HCT116 (cell line): ENCODE data around the gene ALDH5A1. TPM values are rescaled to one million over a fixed set of nuclear protein-coding genes. Genes with fewer than 3 reads are reported as not detected.

Source experiments
- ATAC-seq: fragments of 200-7000 bp; cut with Tn5 transposase; 2 replicates; pipeline ENCODE4 v1.9.1; 2020; ENCODE audit warnings: mild to moderate bottlenecking, moderate library complexity
- BruUV-seq: library from RNA; stranded (reverse); fragments of 400-500 nt; replicated peaks from 2 replicates; lab custom pipeline; 2021; lab: Mats Ljungman, UMichigan
- CTCF ChIA-PET: fragments of 300-600 bp; sonication (Branson Sonifier 250); formaldehyde crosslinking; loops from one replicate; lab custom pipeline; 2021; ENCODE audit warnings: antibody characterized with exemption; lab: Charles Lee
- POLR2A ChIA-PET: fragments of 300-600, 350-600 bp; sonication (Branson Sonifier 250); formaldehyde crosslinking; loops from one replicate; lab custom pipeline; 2021; ENCODE audit warnings: antibody characterized with exemption; lab: Charles Lee
- RAD21 ChIA-PET, 2 experiments: fragments of 300-600 bp; sonication (Branson Sonifier 250); formaldehyde crosslinking; loops; one replicate each; lab custom pipeline; 2023; ENCODE audit warnings: low total read pairs in 2 of 2; ENCODE audit not compliant: uncharacterized antibody in 2 of 2, unreplicated experiment in 2 of 2, low non-redundant PET in 1 of 2; lab: Charles Lee
- DNase-seq: peaks from one replicate; pipeline ENCODE4 v3.0.0-alpha.2; 2010; ENCODE audit warnings: low read depth, low spot score
- H2AFZ ChIP-seq: fragments of 200-600 bp; shearing (Covaris generic), sonication (generic); 2 replicates; pipeline ENCODE4 v1.6.1; 2017; ENCODE audit warnings: low read depth, mixed run types, mixed read lengths, antibody characterized with exemption, low read length; ENCODE audit not compliant: poor library complexity, severe bottlenecking
- H3K27ac ChIP-seq: 2 replicates; pipeline ENCODE4 v1.5.1; 2012; ENCODE audit warnings: low read depth, low read length
- H3K27me3 ChIP-seq: fragments of 200-600 bp; sonication (generic); 2 replicates; pipeline ENCODE4 v1.6.1; 2016; ENCODE audit warnings: mixed run types, low read length, mixed read lengths; ENCODE audit not compliant: insufficient read depth
- H3K36me3 ChIP-seq, 2 experiments: fragments of 200-500 bp in 1 of 2; fragments of 200-600 bp in 1 of 2; sonication (Bioruptor generic) in 1 of 2; sonication (generic) in 1 of 2; 2 replicates each; pipeline versions ENCODE4 v1.5.1 to v1.6.1; 2014 to 2016; ENCODE audit warnings: low read length in 2 of 2, inconsistent platforms in 1 of 2, mixed read lengths in 1 of 2, mixed run types in 1 of 2; ENCODE audit not compliant: insufficient read depth in 2 of 2, control insufficient read depth in 1 of 2
- H3K4me1 ChIP-seq, 2 experiments: fragments of 200-600 bp in 1 of 2; sonication (generic) in 1 of 2; 2 replicates each; pipeline versions ENCODE4 v1.5.1 to v1.6.1; 2012 to 2017; ENCODE audit warnings: low read length in 2 of 2, inconsistent platforms in 1 of 2, mild to moderate bottlenecking in 1 of 2, mixed read lengths in 1 of 2, mixed run types in 1 of 2, moderate library complexity in 1 of 2; ENCODE audit not compliant: insufficient read depth in 2 of 2, control insufficient read depth in 1 of 2
- H3K4me2 ChIP-seq: fragments of 200-600 bp; sonication (generic); 2 replicates; pipeline ENCODE4 v1.6.1; 2017; ENCODE audit warnings: mixed run types, low read length, mixed read lengths
- H3K4me3 ChIP-seq, 2 experiments: fragments of 200-600 bp in 1 of 2; sonication (generic) in 1 of 2; replicated peaks in 1 of 2; 2 replicates each; pipeline ENCODE4 v1.5.1; 2011 to 2016; ENCODE audit warnings: low read length in 2 of 2, control low read depth in 1 of 2, low read depth in 1 of 2, mild to moderate bottlenecking in 1 of 2, mixed read lengths in 1 of 2, mixed run types in 1 of 2
- H3K79me2 ChIP-seq: fragments of 200-600 bp; sonication (generic); 2 replicates; pipeline ENCODE4 v1.6.1; 2017; ENCODE audit warnings: mild to moderate bottlenecking, mixed run types, low read length, moderate library complexity, mixed read lengths; ENCODE audit not compliant: insufficient read depth
- H3K9ac ChIP-seq: fragments of 200-600 bp; sonication (generic); 2 replicates; pipeline ENCODE4 v1.6.1; 2016; ENCODE audit warnings: low read length, mixed read lengths
- H3K9me2 ChIP-seq: fragments of 200-600 bp; sonication (generic), shearing (Covaris generic); 2 replicates; pipeline ENCODE4 v1.6.1; 2017; ENCODE audit warnings: mixed run types, mild to moderate bottlenecking, moderate library complexity; ENCODE audit not compliant: insufficient read depth
- H3K9me3 ChIP-seq, 2 experiments: fragments of 200-500 bp in 1 of 2; fragments of 200-600 bp in 1 of 2; sonication (Bioruptor generic) in 1 of 2; sonication (generic) in 1 of 2; 2 replicates each; pipeline ENCODE4 v1.6.1; 2014 to 2017; ENCODE audit warnings: low read length in 2 of 2, mixed read lengths in 2 of 2, inconsistent platforms in 1 of 2, low read depth in 1 of 2, mild to moderate bottlenecking in 1 of 2, mixed run types in 1 of 2, moderate library complexity in 1 of 2; ENCODE audit not compliant: control insufficient read depth in 1 of 2, insufficient read depth in 1 of 2
- H4K20me1 ChIP-seq: fragments of 200-600 bp; sonication (generic), shearing (Covaris generic); 2 replicates; pipeline ENCODE4 v1.6.1; 2017; ENCODE audit warnings: mixed run types, mild to moderate bottlenecking, moderate library complexity; ENCODE audit not compliant: insufficient read depth
- EGR1 ChIP-seq: IDR thresholded peaks from 2 replicates; pipeline ENCODE4 v1.6.1; 2012; ENCODE audit warnings: low read depth
- ELF1 ChIP-seq: IDR thresholded peaks from 2 replicates; pipeline ENCODE4 v1.6.1; 2012; ENCODE audit warnings: low read depth, borderline replicate concordance
- EZH2 ChIP-seq: fragments of 200-600 bp; sonication (generic); IDR thresholded peaks from 2 replicates; pipeline ENCODE4 v1.6.1; 2017; ENCODE audit warnings: antibody characterized with exemption, mixed run types
- EZH2phosphoT487 ChIP-seq: fragments of 200-600 bp; IDR thresholded peaks from 2 replicates; pipeline ENCODE4 v1.6.1; 2018; ENCODE audit warnings: antibody characterized with exemption, borderline replicate concordance
- FOSL1 ChIP-seq: IDR thresholded peaks from 2 replicates; pipeline ENCODE4 v1.6.1; 2012; ENCODE audit warnings: low read depth
- JUND ChIP-seq: IDR thresholded peaks from 2 replicates; pipeline ENCODE4 v1.6.1; 2012
- POLR2A ChIP-seq: IDR thresholded peaks from 2 replicates; pipeline ENCODE4 v1.7.0; 2011; ENCODE audit warnings: borderline replicate concordance; ENCODE audit not compliant: insufficient read depth, insufficient read length; ENCODE audit errors: extremely low read depth
- RAD21 ChIP-seq: IDR thresholded peaks from 2 replicates; pipeline ENCODE4 v1.6.1; 2012; ENCODE audit warnings: low read depth, mild to moderate bottlenecking
- TCF7L2 ChIP-seq: IDR thresholded peaks from 2 replicates; pipeline ENCODE4 v1.7.0; 2011; ENCODE audit warnings: borderline replicate concordance, inconsistent platforms; ENCODE audit not compliant: insufficient read depth, insufficient read length; ENCODE audit errors: extremely low read depth
- YY1 ChIP-seq: IDR thresholded peaks from 2 replicates; pipeline ENCODE4 v1.6.1; 2011; ENCODE audit warnings: low read length, low read depth, moderate library complexity, mild to moderate bottlenecking; ENCODE audit not compliant: insufficient replicate concordance; ENCODE audit errors: extremely low read depth
- ZNF274 ChIP-seq: fragments of 200-500 bp; sonication (Bioruptor generic); IDR thresholded peaks from 2 replicates; pipeline ENCODE4 v1.6.1; 2014; ENCODE audit warnings: mild to moderate bottlenecking, low read depth, low read length, inconsistent platforms
- intact Hi-C: fragments of 100-400 bp; cut with micrococcal nuclease; formaldehyde crosslinking; loops from 2 replicates; pipeline ENCODE4 v1.10.0; 2022
- total RNA-seq: library from RNA; stranded (reverse); gene quantifications from one replicate; pipeline ENCODE4 v1.2.1, GENCODE V29; 2021; ENCODE audit not compliant: unreplicated experiment
- TF ChIP-seq, protein P1 (sequence below), 3 experiments: fragments of 200-600 bp in 1 of 3; sonication (generic) in 1 of 3; IDR thresholded peaks in 2 of 3; conservative IDR thresholded peaks in 1 of 3; 2 replicates each; pipeline ENCODE4 v1.5.1; 2012 to 2017; ENCODE audit warnings: low read depth in 2 of 3, low read length in 2 of 3, antibody characterized with exemption in 1 of 3, borderline replicate concordance in 1 of 3, control low read depth in 1 of 3, mild to moderate bottlenecking in 1 of 3, mixed read lengths in 1 of 3, mixed run types in 1 of 3, moderate library complexity in 1 of 3; ENCODE audit not compliant: insufficient read depth in 1 of 3
- TF ChIP-seq, protein P2 (sequence below): IDR thresholded peaks from 2 replicates; pipeline ENCODE4 v1.6.1; 2012; ENCODE audit warnings: low read depth

The ALDH5A1 gene
- total RNA-seq, 1 experiment from 2014 or later, result 10.0 TPM

DNA sequence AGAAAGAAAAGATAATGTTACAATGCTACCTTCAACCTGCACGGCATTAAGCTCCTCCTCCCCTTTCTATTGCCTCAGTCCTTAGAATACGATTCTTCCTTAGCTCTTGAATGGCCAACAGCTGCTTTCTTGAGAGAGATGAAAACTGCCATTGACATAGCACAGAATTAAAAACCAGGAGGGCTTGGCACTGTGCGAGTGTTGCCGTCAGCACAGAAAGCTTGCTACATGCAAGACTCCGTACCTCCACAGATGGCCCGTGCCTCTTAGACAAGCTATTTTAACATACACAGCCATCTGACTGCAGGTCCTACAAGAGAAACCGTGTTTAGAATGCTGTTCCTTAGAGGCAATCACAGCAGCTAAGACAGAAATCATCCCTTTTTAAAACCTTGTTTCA, 51.7 kb downstream of the ALDH5A1 start (continued):
- TF ChIP-seq EGR1 (no peak), EZH2 (no peak), JUND (no peak)
- TF ChIP-seq, all 23 proteins: peak for 0

DNA sequence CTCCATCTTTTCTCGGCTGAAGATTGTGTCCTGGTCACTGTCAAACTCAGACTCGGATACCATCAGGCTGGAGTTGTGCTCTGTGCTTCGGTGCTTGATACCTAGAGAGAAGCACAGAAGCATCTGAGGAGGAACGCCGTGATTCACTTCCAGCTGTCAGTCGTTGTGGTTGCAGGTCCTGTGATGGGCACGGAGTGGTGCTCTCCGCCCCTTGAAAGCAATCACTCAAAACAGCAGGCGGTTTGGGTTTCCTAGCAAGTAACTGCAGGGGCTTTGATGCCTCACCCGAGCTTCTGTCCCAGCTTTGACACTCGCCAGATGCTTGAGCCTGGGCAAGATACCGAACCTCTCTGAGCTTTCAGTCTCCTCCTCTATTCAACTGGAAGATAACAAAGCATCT, 52.5 kb downstream of the ALDH5A1 start:
- Histone ChIP-seq H3K4me2 (no peak overlapping the region), H3K27ac (no peak overlapping the region), H4K20me1 (no peaks in the 10 kb centered on the region), H3K4me3 (no peak overlapping the region), H3K27me3 (no peaks in the 10 kb centered on the region), H3K9me2 (no peaks in the 10 kb centered on the region), H2AFZ (no peak overlapping the region), H3K9ac (no peak overlapping the region), H3K4me1 (no peaks in the 10 kb centered on the region), H3K9me3 (no peaks in the 10 kb centered on the region), H3K79me2 (no peaks in the 10 kb centered on the region), H3K36me3 (no peaks in the 10 kb centered on the region)
- ChIA-PET POLR2A (no interaction called here), RAD21 (no interaction called here), CTCF (interaction anchor here (1.0 kb wide), 1 partner anchor 37 kb away, joined by 4 read pairs; no protein-coding TSS in a partner anchor)
- intact Hi-C loops, result no loop called here
- BruUV-seq, result no TSS peak
- no peak for DNase-seq
- TF ChIP-seq ZNF274, result no peak
- TF ChIP-seq, protein P1, sequence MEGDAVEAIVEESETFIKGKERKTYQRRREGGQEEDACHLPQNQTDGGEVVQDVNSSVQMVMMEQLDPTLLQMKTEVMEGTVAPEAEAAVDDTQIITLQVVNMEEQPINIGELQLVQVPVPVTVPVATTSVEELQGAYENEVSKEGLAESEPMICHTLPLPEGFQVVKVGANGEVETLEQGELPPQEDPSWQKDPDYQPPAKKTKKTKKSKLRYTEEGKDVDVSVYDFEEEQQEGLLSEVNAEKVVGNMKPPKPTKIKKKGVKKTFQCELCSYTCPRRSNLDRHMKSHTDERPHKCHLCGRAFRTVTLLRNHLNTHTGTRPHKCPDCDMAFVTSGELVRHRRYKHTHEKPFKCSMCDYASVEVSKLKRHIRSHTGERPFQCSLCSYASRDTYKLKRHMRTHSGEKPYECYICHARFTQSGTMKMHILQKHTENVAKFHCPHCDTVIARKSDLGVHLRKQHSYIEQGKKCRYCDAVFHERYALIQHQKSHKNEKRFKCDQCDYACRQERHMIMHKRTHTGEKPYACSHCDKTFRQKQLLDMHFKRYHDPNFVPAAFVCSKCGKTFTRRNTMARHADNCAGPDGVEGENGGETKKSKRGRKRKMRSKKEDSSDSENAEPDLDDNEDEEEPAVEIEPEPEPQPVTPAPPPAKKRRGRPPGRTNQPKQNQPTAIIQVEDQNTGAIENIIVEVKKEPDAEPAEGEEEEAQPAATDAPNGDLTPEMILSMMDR (IDR thresholded peaks at IDR 0.05 in 2 of 3, conservative IDR thresholded peaks at IDR 0.05 in 1 of 3; ENCODE audit: borderline replicate concordance in 1 of 3, insufficient read depth in 1 of 3, low read depth in 2 of 3, low read length in 2 of 3), result no peak
- TF ChIP-seq ELF1, result no peak
- no peak for TF ChIP-seq JUND
- no peak for ATAC-seq

DNA sequence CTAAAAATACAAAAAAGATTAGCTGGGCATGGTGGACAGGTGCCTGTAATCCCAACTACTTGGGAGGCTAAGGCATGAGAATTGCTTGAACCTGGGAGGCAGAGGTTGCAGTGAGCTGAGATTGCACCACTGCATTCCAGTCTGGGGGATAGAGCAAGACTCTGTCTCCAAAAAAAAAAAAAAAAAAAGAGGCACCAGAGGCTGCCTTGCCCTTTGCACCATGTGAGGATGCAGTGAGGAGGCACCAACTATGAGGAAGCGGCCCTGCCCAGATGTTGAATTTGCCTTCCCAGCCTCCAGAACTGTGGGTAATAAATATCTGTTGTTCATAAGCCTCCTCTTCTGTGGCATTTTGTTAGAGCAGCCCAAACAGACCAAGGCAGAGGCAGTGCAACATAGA, 54.4 kb downstream of the ALDH5A1 start:
- no TSS peak for BruUV-seq
- no peaks in the 10 kb centered on the region for H3K36me3 ChIP-seq
- no peaks in the 10 kb centered on the region for H3K9me2 ChIP-seq
- H3K4me2 ChIP-seq, result no peak overlapping the region
- no peaks in the 10 kb centered on the region for H4K20me1 ChIP-seq
- no peak overlapping the region for H2AFZ ChIP-seq
- RAD21 ChIA-PET, result no interaction called here
- intact Hi-C loops, result no loop called here
- CTCF ChIA-PET, result no interaction called here
- no peak overlapping the region for H3K9ac ChIP-seq
- no peak overlapping the region for H3K4me3 ChIP-seq
- POLR2A ChIA-PET, result no interaction called here
- no peak overlapping the region for H3K27ac ChIP-seq
- no peaks in the 10 kb centered on the region for H3K79me2 ChIP-seq
- ATAC-seq, result no peak
- no peaks in the 10 kb centered on the region for H3K4me1 ChIP-seq
- no peak for TF ChIP-seq FOSL1
- TF ChIP-seq YY1, result no peak
- TF ChIP-seq EZH2phosphoT487, result no peak
- TF ChIP-seq JUND, result no peak
- no peak for TF ChIP-seq TCF7L2
- TF ChIP-seq, protein P2, sequence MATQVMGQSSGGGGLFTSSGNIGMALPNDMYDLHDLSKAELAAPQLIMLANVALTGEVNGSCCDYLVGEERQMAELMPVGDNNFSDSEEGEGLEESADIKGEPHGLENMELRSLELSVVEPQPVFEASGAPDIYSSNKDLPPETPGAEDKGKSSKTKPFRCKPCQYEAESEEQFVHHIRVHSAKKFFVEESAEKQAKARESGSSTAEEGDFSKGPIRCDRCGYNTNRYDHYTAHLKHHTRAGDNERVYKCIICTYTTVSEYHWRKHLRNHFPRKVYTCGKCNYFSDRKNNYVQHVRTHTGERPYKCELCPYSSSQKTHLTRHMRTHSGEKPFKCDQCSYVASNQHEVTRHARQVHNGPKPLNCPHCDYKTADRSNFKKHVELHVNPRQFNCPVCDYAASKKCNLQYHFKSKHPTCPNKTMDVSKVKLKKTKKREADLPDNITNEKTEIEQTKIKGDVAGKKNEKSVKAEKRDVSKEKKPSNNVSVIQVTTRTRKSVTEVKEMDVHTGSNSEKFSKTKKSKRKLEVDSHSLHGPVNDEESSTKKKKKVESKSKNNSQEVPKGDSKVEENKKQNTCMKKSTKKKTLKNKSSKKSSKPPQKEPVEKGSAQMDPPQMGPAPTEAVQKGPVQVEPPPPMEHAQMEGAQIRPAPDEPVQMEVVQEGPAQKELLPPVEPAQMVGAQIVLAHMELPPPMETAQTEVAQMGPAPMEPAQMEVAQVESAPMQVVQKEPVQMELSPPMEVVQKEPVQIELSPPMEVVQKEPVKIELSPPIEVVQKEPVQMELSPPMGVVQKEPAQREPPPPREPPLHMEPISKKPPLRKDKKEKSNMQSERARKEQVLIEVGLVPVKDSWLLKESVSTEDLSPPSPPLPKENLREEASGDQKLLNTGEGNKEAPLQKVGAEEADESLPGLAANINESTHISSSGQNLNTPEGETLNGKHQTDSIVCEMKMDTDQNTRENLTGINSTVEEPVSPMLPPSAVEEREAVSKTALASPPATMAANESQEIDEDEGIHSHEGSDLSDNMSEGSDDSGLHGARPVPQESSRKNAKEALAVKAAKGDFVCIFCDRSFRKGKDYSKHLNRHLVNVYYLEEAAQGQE, result no peak
- no peak for TF ChIP-seq EGR1
- no peak for TF ChIP-seq ELF1
- no peak for TF ChIP-seq POLR2A
- no peak for TF ChIP-seq RAD21
- no peak for DNase-seq
- no peaks in the 10 kb centered on the region for H3K27me3 ChIP-seq
- H3K9me3 ChIP-seq, result no peaks in the 10 kb centered on the region
